Stimulated activated naive CD4-positive, alpha-beta T cell treated with Interleukin-2 at 50 U/mL for 16 hours (primary cell): ENCODE results near the gene MUC5AC.
"Not testable (repeated sequence)": the region's sequence is repeated elsewhere in the genome, so short reads cannot be mapped to it uniquely, and the experiment has no call there.

Experiments used
- DNase-seq: peaks from one replicate; lab custom pipeline; 2025; lab: John Stamatoyannopoulos, UW

Gene MUC5AC

GRCh38 chr11:1177771-1178090 lies 20.0 kb downstream of the MUC5AC start:
- DNase-seq, result no peak

GRCh38 chr11:1178201-1178885 lies 20.6 kb downstream of the MUC5AC start:
- no peak for DNase-seq

GRCh38 chr11:1178906-1179305 lies 21.2 kb downstream of the MUC5AC start:
- DNase-seq, result no peak

- DNase-seq, result no peak
Observed at GRCh38 chr11:1179641-1180040, 21.9 kb downstream of the MUC5AC start.

GRCh38 chr11:1180171-1180570 lies 22.4 kb downstream of the MUC5AC start:
- DNase-seq, result no peak

- DNase-seq, result no peak
Observed at GRCh38 chr11:1180947-1181391, 23.2 kb downstream of the MUC5AC start.

- no peak for DNase-seq
Observed at GRCh38 chr11:1181420-1181819, 23.7 kb downstream of the MUC5AC start.

- DNase-seq, result no peak
Observed at GRCh38 chr11:1181853-1182535, 24.2 kb downstream of the MUC5AC start.

GRCh38 chr11:1184139-1184538 lies 26.4 kb downstream of the MUC5AC start:
- DNase-seq, result not testable (repeated sequence)

- not testable (repeated sequence) for DNase-seq
Observed at GRCh38 chr11:1188451-1189130, 30.8 kb downstream of the MUC5AC start.

GRCh38 chr11:1189816-1190215 lies 32.1 kb downstream of the MUC5AC start:
- DNase-seq, result not testable (repeated sequence)

GRCh38 chr11:1191786-1192470 lies 34.2 kb downstream of the MUC5AC start:
- not testable (repeated sequence) for DNase-seq

- DNase-seq, result no peak
Observed at GRCh38 chr11:1192741-1193325, 35.1 kb downstream of the MUC5AC start.

GRCh38 chr11:1193326-1194230 lies 35.8 kb downstream of the MUC5AC start:
- no peak for DNase-seq

- no peak for DNase-seq
Observed at GRCh38 chr11:1194231-1194976, 36.7 kb downstream of the MUC5AC start.

- no peak for DNase-seq
Observed at GRCh38 chr11:1194977-1195681, 37.4 kb downstream of the MUC5AC start.

- DNase-seq, result no peak
Observed at GRCh38 chr11:1195682-1196515, 38.1 kb downstream of the MUC5AC start.

GRCh38 chr11:1196516-1197391 lies 39.0 kb downstream of the MUC5AC start:
- DNase-seq, result no peak
